CD4-positive, alpha-beta T cell treated with Interleukin-21 for 1 hour (primary cell): ENCODE data around the gene BEGAIN.
"Not testable (repeated sequence)": the region's sequence is repeated elsewhere in the genome, so short reads cannot be mapped to it uniquely, and the experiment has no call there.

ENCODE experiments used
- DNase-seq: peaks from one replicate; pipeline ENCODE4 v3.0.0-alpha.2; 2020

The BEGAIN gene

GRCh38 chr14:100534528-100535286 is 52.5 kb downstream of the BEGAIN start:
- no peak for DNase-seq

GRCh38 chr14:100533656-100534485 is 53.3 kb downstream of the BEGAIN start:
- no peak for DNase-seq

- DNase-seq = no peak
Observed at GRCh38 chr14:100532906-100533655, 54.1 kb downstream of the BEGAIN start.

GRCh38 chr14:100532154-100532861 is 54.9 kb downstream of the BEGAIN start:
- DNase-seq = no peak

GRCh38 chr14:100531152-100532121 is 55.8 kb downstream of the BEGAIN start:
- DNase-seq = no peak

- DNase-seq = no peak
Observed at GRCh38 chr14:100530270-100531072, 56.7 kb downstream of the BEGAIN start.

GRCh38 chr14:100529561-100530031 is 57.6 kb downstream of the BEGAIN start:
- no peak for DNase-seq

GRCh38 chr14:100528962-100529560 is 58.2 kb downstream of the BEGAIN start:
- no peak for DNase-seq

GRCh38 chr14:100526632-100527031 is 60.6 kb downstream of the BEGAIN start:
- DNase-seq = no peak

GRCh38 chr14:100526057-100526456 is 61.2 kb downstream of the BEGAIN start:
- no peak for DNase-seq

GRCh38 chr14:100525615-100526014 is 61.6 kb downstream of the BEGAIN start:
- DNase-seq = no peak

GRCh38 chr14:100524933-100525243 is 62.3 kb downstream of the BEGAIN start:
- DNase-seq = peak; percentile 21

GRCh38 chr14:100524233-100524932 is 62.8 kb downstream of the BEGAIN start:
- DNase-seq = no peak

GRCh38 chr14:100523843-100524169 is 63.4 kb downstream of the BEGAIN start:
- no peak for DNase-seq

GRCh38 chr14:100523131-100523842 is 63.9 kb downstream of the BEGAIN start:
- DNase-seq = no peak

- DNase-seq = no peak
Observed at GRCh38 chr14:100522616-100523099, 64.6 kb downstream of the BEGAIN start.

- DNase-seq = not testable (repeated sequence)
Observed at GRCh38 chr14:100506053-100506452, 81.2 kb downstream of the BEGAIN start.

GRCh38 chr14:100504372-100505078 is 82.7 kb downstream of the BEGAIN start:
- no peak for DNase-seq
